Measurements from ENCODE around the gene SCN3A.

GRCh38 chr2:165219481-165219880 lies 15.6 kb upstream of the SCN3A start:
- TF ChIP-seq CTCF (optimal IDR thresholded peaks at IDR 0.05 in 1 of 3, IDR thresholded peaks at IDR 0.05 in 1 of 3, conservative IDR thresholded peaks at IDR 0.05 in 1 of 3; ENCODE audit: extremely low read depth in 1 of 3, insufficient read depth in 2 of 3, low read length in 3 of 3) (no peak), EZH2 (IDR thresholded peaks at IDR 0.05; ENCODE audit: low read length) (no peak)
